IMR-90 (cell line): ENCODE data around the gene RAB34. TPM values are rescaled to one million over a fixed set of nuclear protein-coding genes. Genes with fewer than 3 reads are reported as not detected.

ENCODE experiments used
- ATAC-seq: fragments of 200-7000 bp; cut with Tn5 transposase; 2 replicates; pipeline ENCODE4 v1.9.1; 2020; ENCODE audit warnings: low read depth, mild to moderate bottlenecking, moderate library complexity
- BruUV-seq: library from RNA; stranded (reverse); fragments of 400-500 nt; replicated peaks from 2 replicates; lab custom pipeline; 2021; lab: Mats Ljungman, UMichigan
- CTCF ChIA-PET: fragments of 300-600 bp; formaldehyde crosslinking; extraction: SDS; loops from one replicate; lab custom pipeline; 2021; ENCODE audit warnings: antibody characterized with exemption; lab: Yijun Ruan, JAX
- POLR2A ChIA-PET: fragments of 300-600 bp; sonication (Branson Sonifier 250); formaldehyde crosslinking; loops from one replicate; lab custom pipeline; 2022; ENCODE audit warnings: antibody characterized with exemption; ENCODE audit not compliant: unreplicated experiment; lab: Charles Lee
- DNase-seq: peaks from one replicate; pipeline ENCODE4 v3.0.0; 2013
- H2AFZ ChIP-seq: replicated peaks from 2 replicates; pipeline ENCODE3; 2013; ENCODE audit warnings: low read length, mild to moderate bottlenecking; ENCODE audit not compliant: poor library complexity
- H2AK5ac ChIP-seq: 2 replicates; pipeline ENCODE4 v1.6.1; 2013; ENCODE audit warnings: low read depth, low read length, inconsistent platforms
- H2AK9ac ChIP-seq: replicated peaks from 2 replicates; pipeline ENCODE3; 2013; ENCODE audit warnings: mild to moderate bottlenecking, low read depth, low read length, moderate library complexity; ENCODE audit not compliant: poor library complexity
- H2BK120ac ChIP-seq: 2 replicates; pipeline ENCODE4 v1.6.1; 2013; ENCODE audit warnings: low read depth, low read length, inconsistent platforms
- H2BK15ac ChIP-seq: 3 replicates; pipeline ENCODE4 v1.6.1; 2013; ENCODE audit warnings: low read depth, low read length, inconsistent platforms
- H2BK20ac ChIP-seq: 2 replicates; pipeline ENCODE4 v1.6.1; 2013; ENCODE audit warnings: low read depth, mild to moderate bottlenecking, inconsistent platforms, low read length, moderate library complexity
- H2BK5ac ChIP-seq: 2 replicates; pipeline ENCODE4 v1.6.1; 2013; ENCODE audit warnings: mild to moderate bottlenecking, low read depth, low read length, inconsistent platforms; ENCODE audit not compliant: poor library complexity, severe bottlenecking
- H3K14ac ChIP-seq: replicated peaks from 2 replicates; pipeline ENCODE4 v1.6.1; 2013; ENCODE audit warnings: low read depth, low read length, inconsistent platforms
- H3K18ac ChIP-seq: 2 replicates; pipeline ENCODE4 v1.6.1; 2013; ENCODE audit warnings: low read depth, low read length, control low read depth
- H3K23ac ChIP-seq: 2 replicates; pipeline ENCODE4 v1.6.1; 2013; ENCODE audit warnings: low read depth, low read length, inconsistent platforms
- H3K27ac ChIP-seq: 2 replicates; pipeline ENCODE4 v1.5.1; 2013; ENCODE audit warnings: mild to moderate bottlenecking, control low read depth, low read length; ENCODE audit not compliant: insufficient read depth
- H3K27me3 ChIP-seq: 2 replicates; pipeline ENCODE4 v1.6.1; 2013; ENCODE audit warnings: low read length; ENCODE audit not compliant: control insufficient read depth, insufficient read depth
- H3K36me3 ChIP-seq: 2 replicates; pipeline ENCODE4 v1.6.1; 2013; ENCODE audit warnings: low read length, mixed read lengths; ENCODE audit not compliant: control insufficient read depth, insufficient read depth
- H3K4ac ChIP-seq: 2 replicates; pipeline ENCODE4 v1.6.1; 2013; ENCODE audit warnings: low read depth, low read length, inconsistent platforms
- H3K4me1 ChIP-seq: 2 replicates; pipeline ENCODE4 v1.6.1; 2013; ENCODE audit warnings: low read length, mixed read lengths; ENCODE audit not compliant: control insufficient read depth, insufficient read depth
- H3K4me2 ChIP-seq: 2 replicates; pipeline ENCODE4 v1.6.1; 2013; ENCODE audit warnings: low read depth, mild to moderate bottlenecking, control low read depth, low read length, moderate library complexity
- H3K4me3 ChIP-seq: 2 replicates; pipeline ENCODE4 v1.5.1; 2013; ENCODE audit warnings: low read depth, mild to moderate bottlenecking, control low read depth, low read length, moderate library complexity; ENCODE audit not compliant: insufficient read depth
- H3K56ac ChIP-seq: 2 replicates; pipeline ENCODE4 v1.6.1; 2013; ENCODE audit warnings: low read length, inconsistent platforms; ENCODE audit not compliant: insufficient read depth; ENCODE audit errors: extremely low read depth
- H3K79me1 ChIP-seq, 2 experiments: 2 replicates each; pipeline ENCODE4 v1.6.1; 2013; ENCODE audit warnings: low read length in 2 of 2, inconsistent platforms in 1 of 2, low read depth in 1 of 2
- H3K9ac ChIP-seq: 2 replicates; pipeline ENCODE4 v1.6.1; 2013; ENCODE audit warnings: low read depth, low read length, control low read depth
- H3K9me1 ChIP-seq: 2 replicates; pipeline ENCODE4 v1.6.1; 2013; ENCODE audit warnings: low read length, inconsistent platforms; ENCODE audit not compliant: insufficient read depth
- H3K9me3 ChIP-seq: 2 replicates; pipeline ENCODE4 v1.6.1; 2013; ENCODE audit warnings: low read length; ENCODE audit not compliant: control insufficient read depth, insufficient read depth
- H4K20me1 ChIP-seq: 2 replicates; pipeline ENCODE4 v1.6.1; 2013; ENCODE audit warnings: low read length, inconsistent platforms; ENCODE audit not compliant: insufficient read depth
- H4K5ac ChIP-seq: 2 replicates; pipeline ENCODE4 v1.6.1; 2013; ENCODE audit warnings: mild to moderate bottlenecking, low read depth, low read length, control low read depth
- H4K8ac ChIP-seq, 2 experiments: 2 replicates each; pipeline ENCODE4 v1.6.1; 2013; ENCODE audit warnings: low read depth in 2 of 2, low read length in 2 of 2, control low read depth in 1 of 2, inconsistent platforms in 1 of 2
- H4K91ac ChIP-seq: 2 replicates; pipeline ENCODE4 v1.6.1; 2013; ENCODE audit warnings: low read depth, low read length, inconsistent platforms; ENCODE audit not compliant: insufficient read depth
- BHLHE40 ChIP-seq: fragments of 150-350 bp; IDR thresholded peaks from 2 replicates; pipeline ENCODE4 v1.6.1; 2016; ENCODE audit warnings: mild to moderate bottlenecking, low read depth, low read length
- MAZ ChIP-seq: IDR thresholded peaks from 2 replicates; pipeline ENCODE4 v1.6.1; 2012; ENCODE audit warnings: low read depth, mild to moderate bottlenecking, low read length, improper control_type of control experiment, moderate library complexity, borderline replicate concordance
- NFE2L2 ChIP-seq: fragments of 150-350 bp; IDR thresholded peaks from 2 replicates; pipeline ENCODE4 v1.6.1; 2016; ENCODE audit warnings: low read depth, mild to moderate bottlenecking, low read length
- RCOR1 ChIP-seq: IDR thresholded peaks from 2 replicates; pipeline ENCODE4 v1.6.1; 2012; ENCODE audit warnings: mild to moderate bottlenecking, low read length, improper control_type of control experiment; ENCODE audit not compliant: insufficient replicate concordance
- RFX5 ChIP-seq: IDR thresholded peaks from 2 replicates; pipeline ENCODE4 v1.8.0; 2012; ENCODE audit warnings: low read depth, mild to moderate bottlenecking, low read length, moderate library complexity
- SMC3 ChIP-seq: fragments of 150-350 bp; IDR thresholded peaks from 2 replicates; pipeline ENCODE4 v1.6.1; 2016; ENCODE audit warnings: low read depth, mild to moderate bottlenecking, antibody characterized with exemption, low read length, moderate library complexity
- WGBS, 2 experiments: methylation state at CpG; one replicate each; pipeline versions ENCODE4 v1.1.5 to v1.1.7; 2013; ENCODE audit warnings: missing lambda C conversion rate in 2 of 2; ENCODE audit not compliant: insufficient read length in 1 of 2; ENCODE audit errors: extremely low coverage in 2 of 2; 5-methylcytosine and 5-hydroxymethylcytosine counted together
- dilution Hi-C: fragments of 300-500 bp; cut with HindIII; formaldehyde crosslinking; loops from one replicate; pipeline ENCODE4 v1.14.3; 2018; ENCODE audit warnings: low sequenced_read_pairs; ENCODE audit not compliant: unreplicated experiment
- in situ Hi-C: fragments of 300-500 bp; cut with MboI; formaldehyde crosslinking; loops from 3 replicates; pipeline ENCODE4 v1.14.3; 2019; ENCODE audit warnings: low sequenced_read_pairs, inconsistent platforms, mixed read lengths
- intact Hi-C: fragments of 100-400 bp; cut with micrococcal nuclease; formaldehyde crosslinking; loops from 2 replicates; pipeline ENCODE4 v1.10.0; 2022
- polyA plus RNA-seq, 3 experiments: library from polyadenylated mRNA; depleted of rRNA; stranded (reverse); fragments of >200 nt; gene quantifications; 2 replicates each; pipeline ENCODE4 v1.2.3, GENCODE V29; 2012; ENCODE audit warnings: low replicate concordance in 1 of 3
- total RNA-seq: library from RNA; depleted of rRNA; stranded (reverse); fragments of >200 nt; gene quantifications from 2 replicates; pipeline ENCODE4 v1.2.3, GENCODE V29; 2012
- TF ChIP-seq, protein P1 (sequence below): conservative IDR thresholded peaks from 2 replicates; pipeline ENCODE4 v1.5.1; 2012; ENCODE audit warnings: mild to moderate bottlenecking, low read depth, low read length, improper control_type of control experiment
- TF ChIP-seq, protein P2 (sequence below): fragments of 150-350 bp; IDR thresholded peaks from 2 replicates; pipeline ENCODE4 v1.6.1; 2016; ENCODE audit warnings: low read depth, mild to moderate bottlenecking, low read length, moderate library complexity, borderline replicate concordance

The RAB34 gene
- total and polyA plus RNA-seq, 2 of the 4 experiments (the other 2 are of a cell fraction) = 351 to 387 TPM

DNA sequence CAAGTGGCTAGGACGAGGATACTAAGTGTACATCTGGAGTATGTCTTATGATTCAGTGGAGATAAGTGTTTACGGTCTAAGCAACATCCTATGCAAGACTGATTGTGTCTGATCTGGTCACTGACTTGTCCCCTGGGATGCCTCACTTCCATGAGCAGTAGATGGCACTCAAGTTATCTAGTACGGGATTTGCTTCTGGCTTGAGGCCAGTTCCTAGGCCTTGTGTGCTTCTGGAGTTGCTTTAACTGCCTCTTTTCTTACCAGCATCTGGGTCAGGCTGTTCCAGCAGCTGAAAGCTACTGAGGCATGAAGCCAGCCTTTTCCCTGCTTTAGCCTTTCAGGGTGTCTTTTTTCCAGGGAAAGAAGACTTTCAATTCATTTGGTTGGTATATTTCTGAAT, 32.7 kb downstream of the RAB34 start:
- Histone ChIP-seq H3K18ac (no peak overlapping the region), H2AK9ac (no peak overlapping the region), H3K9me3 (no peaks in the 10 kb centered on the region), H3K9me1 (no peaks in the 10 kb centered on the region), H3K23ac (no peak overlapping the region), H3K56ac (no peak overlapping the region), H3K4me1 (no peaks in the 10 kb centered on the region), H2AFZ (no peak overlapping the region), H3K14ac (no peak overlapping the region), H4K20me1 (no peaks in the 10 kb centered on the region; the same call in 1 of the 2 replicates), H3K4me3 (no peak overlapping the region), H4K8ac (no peak overlapping the region), H3K4me2 (no peak overlapping the region), H3K9ac (no peak overlapping the region), H3K79me1 (peaks cover 0 to 13% of the 10 kb centered on the region in 2 experiments; a peak in 2 of 4 replicates), H3K27me3 (no peaks in the 10 kb centered on the region), H2BK5ac (no peak overlapping the region), H4K5ac (no peak overlapping the region), H2BK15ac (no peak overlapping the region), H2BK120ac (no peak overlapping the region), H4K91ac (no peak overlapping the region), H2AK5ac (no peak overlapping the region), H3K27ac (no peak overlapping the region), H3K4ac (no peak overlapping the region), H3K36me3 (peaks cover 85% of the 10 kb centered on the region), H2BK20ac (no peak overlapping the region)
- dilution Hi-C loops = no loop called here
- CTCF ChIA-PET = no interaction called here
- TF ChIP-seq RCOR1 = no peak
- TF ChIP-seq, protein P1, sequence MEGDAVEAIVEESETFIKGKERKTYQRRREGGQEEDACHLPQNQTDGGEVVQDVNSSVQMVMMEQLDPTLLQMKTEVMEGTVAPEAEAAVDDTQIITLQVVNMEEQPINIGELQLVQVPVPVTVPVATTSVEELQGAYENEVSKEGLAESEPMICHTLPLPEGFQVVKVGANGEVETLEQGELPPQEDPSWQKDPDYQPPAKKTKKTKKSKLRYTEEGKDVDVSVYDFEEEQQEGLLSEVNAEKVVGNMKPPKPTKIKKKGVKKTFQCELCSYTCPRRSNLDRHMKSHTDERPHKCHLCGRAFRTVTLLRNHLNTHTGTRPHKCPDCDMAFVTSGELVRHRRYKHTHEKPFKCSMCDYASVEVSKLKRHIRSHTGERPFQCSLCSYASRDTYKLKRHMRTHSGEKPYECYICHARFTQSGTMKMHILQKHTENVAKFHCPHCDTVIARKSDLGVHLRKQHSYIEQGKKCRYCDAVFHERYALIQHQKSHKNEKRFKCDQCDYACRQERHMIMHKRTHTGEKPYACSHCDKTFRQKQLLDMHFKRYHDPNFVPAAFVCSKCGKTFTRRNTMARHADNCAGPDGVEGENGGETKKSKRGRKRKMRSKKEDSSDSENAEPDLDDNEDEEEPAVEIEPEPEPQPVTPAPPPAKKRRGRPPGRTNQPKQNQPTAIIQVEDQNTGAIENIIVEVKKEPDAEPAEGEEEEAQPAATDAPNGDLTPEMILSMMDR = no peak
- TF ChIP-seq SMC3 = no peak
- no peak for TF ChIP-seq RFX5
- no peak for TF ChIP-seq BHLHE40
- TF ChIP-seq, protein P2, sequence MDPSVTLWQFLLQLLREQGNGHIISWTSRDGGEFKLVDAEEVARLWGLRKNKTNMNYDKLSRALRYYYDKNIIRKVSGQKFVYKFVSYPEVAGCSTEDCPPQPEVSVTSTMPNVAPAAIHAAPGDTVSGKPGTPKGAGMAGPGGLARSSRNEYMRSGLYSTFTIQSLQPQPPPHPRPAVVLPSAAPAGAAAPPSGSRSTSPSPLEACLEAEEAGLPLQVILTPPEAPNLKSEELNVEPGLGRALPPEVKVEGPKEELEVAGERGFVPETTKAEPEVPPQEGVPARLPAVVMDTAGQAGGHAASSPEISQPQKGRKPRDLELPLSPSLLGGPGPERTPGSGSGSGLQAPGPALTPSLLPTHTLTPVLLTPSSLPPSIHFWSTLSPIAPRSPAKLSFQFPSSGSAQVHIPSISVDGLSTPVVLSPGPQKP = no peak
- TF ChIP-seq NFE2L2 = no peak
- no peak for TF ChIP-seq MAZ
- in situ Hi-C loops = no loop called here
- ATAC-seq (peak; percentile 27), DNase-seq (peak; percentile 16)
- WGBS, 2 experiments = no CpG with 5 or more reads among the region's 3 CpGs
- BruUV-seq = no TSS peak
- intact Hi-C loops = no loop called here
- POLR2A ChIA-PET = no interaction called here
